Glomerular visceral epithelial cell (primary cell): ENCODE results near the gene MARCHF3.
"Not testable (repeated sequence)": the region's sequence is repeated elsewhere in the genome, so short reads cannot be mapped to it uniquely, and the experiment has no call there.

Experiments used
- DNase-seq: peaks from one replicate; pipeline ENCODE4 v3.0.0-alpha.2; 2016; ENCODE audit errors: extremely low spot score

Gene MARCHF3

GRCh38 chr5:127012916-127013315, 17.4 kb downstream of the MARCHF3 start:
- DNase-seq, result peak; percentile 61

- peak; percentile 49 for DNase-seq
These were observed 18.3 kb downstream of the MARCHF3 start for GRCh38 chr5:127011961-127012644.

- peak; percentile 95 for DNase-seq
These were observed 19.2 kb downstream of the MARCHF3 start for GRCh38 chr5:127011153-127011552.

- no peak for DNase-seq
These were observed 20.0 kb downstream of the MARCHF3 start for GRCh38 chr5:127010362-127010761.

- no peak for DNase-seq
These were observed 20.6 kb downstream of the MARCHF3 start for GRCh38 chr5:127009784-127010183.

- no peak for DNase-seq
These were observed 21.9 kb downstream of the MARCHF3 start for GRCh38 chr5:127008300-127008975.

- no peak for DNase-seq
These were observed 22.8 kb downstream of the MARCHF3 start for GRCh38 chr5:127007522-127007921.

GRCh38 chr5:127006744-127007143, 23.6 kb downstream of the MARCHF3 start:
- DNase-seq, result no peak

- DNase-seq, result not testable (repeated sequence)
These were observed 25.1 kb downstream of the MARCHF3 start for GRCh38 chr5:127005282-127005681.

- DNase-seq, result no peak
These were observed 25.6 kb downstream of the MARCHF3 start for GRCh38 chr5:127004721-127005120.

- no peak for DNase-seq
These were observed 26.4 kb downstream of the MARCHF3 start for GRCh38 chr5:127003798-127004495.

- DNase-seq, result peak; percentile 75
These were observed 28.0 kb downstream of the MARCHF3 start for GRCh38 chr5:127002390-127002789.

- DNase-seq, result peak; percentile 99
These were observed 28.6 kb downstream of the MARCHF3 start for GRCh38 chr5:127001621-127002296.

- DNase-seq, result no peak
These were observed 31.3 kb downstream of the MARCHF3 start for GRCh38 chr5:126998895-126999570.

- DNase-seq, result peak; percentile 64
These were observed 32.1 kb downstream of the MARCHF3 start for GRCh38 chr5:126998201-126998631.

- no peak for DNase-seq
These were observed 34.7 kb downstream of the MARCHF3 start for GRCh38 chr5:126995689-126996088.

GRCh38 chr5:126995039-126995438, 35.3 kb downstream of the MARCHF3 start:
- no peak for DNase-seq

GRCh38 chr5:126994485-126994884, 35.9 kb downstream of the MARCHF3 start:
- DNase-seq, result no peak

GRCh38 chr5:126988021-126988569, 42.3 kb downstream of the MARCHF3 start:
- DNase-seq, result no peak

- no peak for DNase-seq
These were observed 43.0 kb downstream of the MARCHF3 start for GRCh38 chr5:126987271-126987899.

GRCh38 chr5:126984632-126985031, 45.7 kb downstream of the MARCHF3 start:
- no peak for DNase-seq
